ENCODE results near the gene CD59.

Gene CD59

GRCh38 chr11:33724644-33725035 lies 11.6 kb downstream of the CD59 start:
- TF ChIP-seq CTCF (IDR thresholded peaks at IDR 0.05; ENCODE audit: insufficient read depth, low read length, poor library complexity, severe bottlenecking) = no peak
- Histone ChIP-seq H3K36me3 (ENCODE audit: control insufficient read depth, insufficient read depth, low read length) (peaks cover 9% of the 10 kb centered on the region), H3K4me3 (replicated peaks; ENCODE audit: low read depth, low read length) (no peak overlapping the region), H3K27me3 (replicated peaks; ENCODE audit: control insufficient read depth, insufficient read depth, low read length) (no peaks in the 10 kb centered on the region)
- DNase-seq (ENCODE audit: extremely low read depth, insufficient read length) = no peak

DNA sequence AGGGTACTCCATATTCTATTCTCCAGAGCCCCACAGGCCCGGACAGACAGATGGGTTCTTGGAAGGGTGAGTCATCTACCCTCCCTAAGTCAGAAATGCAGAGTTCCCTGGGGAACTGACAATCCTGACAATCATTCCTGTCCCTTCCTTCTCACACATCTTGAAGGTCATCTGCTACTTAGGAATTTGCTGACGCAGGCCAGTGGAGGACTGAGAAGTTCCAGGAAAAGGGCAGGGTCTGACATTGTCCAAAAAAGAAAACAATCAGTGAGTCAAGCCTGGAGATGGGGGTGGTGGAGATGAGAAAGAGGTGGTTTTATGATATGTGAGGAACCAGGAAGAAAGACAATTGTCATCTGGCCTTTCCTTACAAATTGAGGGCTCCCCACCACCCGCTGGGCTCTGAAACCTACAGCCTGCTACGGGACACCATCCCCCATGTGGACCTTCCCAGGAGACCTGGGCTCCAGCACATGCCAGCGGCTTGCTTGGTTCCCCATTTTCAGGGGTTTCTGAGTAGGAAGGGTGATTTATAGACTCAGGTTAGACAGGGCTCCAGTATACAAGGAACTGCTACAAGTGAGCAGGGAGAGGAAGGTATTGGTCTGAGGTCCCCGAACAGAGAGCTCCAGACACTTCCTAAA lies 12.9 kb downstream of the CD59 start:
- peaks cover 9% of the 10 kb centered on the region for H3K36me3 ChIP-seq (ENCODE audit: control insufficient read depth, insufficient read depth, low read length)
- H3K4me3 ChIP-seq (replicated peaks; ENCODE audit: low read depth, low read length) = no peak overlapping the region
- no peak for TF ChIP-seq CTCF (IDR thresholded peaks at IDR 0.05; ENCODE audit: insufficient read depth, low read length, poor library complexity, severe bottlenecking)
- DNase-seq (ENCODE audit: extremely low read depth, insufficient read length) = no peak
- no peaks in the 10 kb centered on the region for H3K27me3 ChIP-seq (replicated peaks; ENCODE audit: control insufficient read depth, insufficient read depth, low read length)

- Histone ChIP-seq H3K4me3 (replicated peaks; ENCODE audit: low read depth, low read length) (no peak overlapping the region), H3K27me3 (replicated peaks; ENCODE audit: control insufficient read depth, insufficient read depth, low read length) (no peaks in the 10 kb centered on the region), H3K36me3 (ENCODE audit: control insufficient read depth, insufficient read depth, low read length) (peaks cover 9% of the 10 kb centered on the region)
- TF ChIP-seq CTCF (IDR thresholded peaks at IDR 0.05; ENCODE audit: insufficient read depth, low read length, poor library complexity, severe bottlenecking) = no peak
- no peak for DNase-seq (ENCODE audit: extremely low read depth, insufficient read length)
Measured at GRCh38 chr11:33722590-33723234, 13.5 kb downstream of the CD59 start.

- no peak for TF ChIP-seq CTCF (IDR thresholded peaks at IDR 0.05; ENCODE audit: insufficient read depth, low read length, poor library complexity, severe bottlenecking)
- Histone ChIP-seq H3K4me3 (replicated peaks; ENCODE audit: low read depth, low read length) (no peak overlapping the region), H3K27me3 (replicated peaks; ENCODE audit: control insufficient read depth, insufficient read depth, low read length) (no peaks in the 10 kb centered on the region), H3K36me3 (ENCODE audit: control insufficient read depth, insufficient read depth, low read length) (peaks cover 9% of the 10 kb centered on the region)
- DNase-seq (ENCODE audit: extremely low read depth, insufficient read length) = no peak
Measured at GRCh38 chr11:33721984-33722383, 14.2 kb downstream of the CD59 start.

GRCh38 chr11:33721426-33721825 lies 14.8 kb downstream of the CD59 start:
- no peak for DNase-seq (ENCODE audit: extremely low read depth, insufficient read length)
- no peak for TF ChIP-seq CTCF (IDR thresholded peaks at IDR 0.05; ENCODE audit: insufficient read depth, low read length, poor library complexity, severe bottlenecking)
- no peaks in the 10 kb centered on the region for H3K27me3 ChIP-seq (replicated peaks; ENCODE audit: control insufficient read depth, insufficient read depth, low read length)
- no peak overlapping the region for H3K4me3 ChIP-seq (replicated peaks; ENCODE audit: low read depth, low read length)
- H3K36me3 ChIP-seq (ENCODE audit: control insufficient read depth, insufficient read depth, low read length) = peaks cover 9% of the 10 kb centered on the region

All from GM06990 (cell line).